ENCODE results near the gene TLE7.

The TLE7 gene

GRCh38 chr16:71412270-71413160 lies 29.3 kb downstream of the TLE7 start:
- peak; percentile 64 for DNase-seq

GRCh38 chr16:71410146-71410545 lies 31.7 kb downstream of the TLE7 start:
- DNase-seq: no peak

- no peak for DNase-seq
Observed at GRCh38 chr16:71409011-71409775, 32.7 kb downstream of the TLE7 start.

DNA sequence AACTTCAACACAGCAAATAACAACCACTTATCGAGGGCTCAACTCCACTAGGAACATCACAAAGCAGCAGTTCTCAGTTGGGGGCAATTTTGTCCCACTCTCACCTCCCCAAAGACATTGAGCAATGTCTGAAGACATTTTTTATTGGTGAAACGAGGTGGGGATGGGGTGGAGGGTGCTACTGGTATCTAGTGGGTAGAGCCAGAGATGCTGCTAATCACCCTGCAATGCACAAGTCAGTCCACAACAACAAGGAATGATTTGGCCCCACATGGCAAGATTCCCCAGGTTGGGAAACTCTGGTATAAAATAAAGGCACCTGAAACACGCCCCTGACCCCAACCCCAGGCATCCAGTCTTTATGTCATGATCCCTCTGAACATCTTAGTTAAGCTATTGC lies 33.3 kb downstream of the TLE7 start:
- no peak for DNase-seq

DNA sequence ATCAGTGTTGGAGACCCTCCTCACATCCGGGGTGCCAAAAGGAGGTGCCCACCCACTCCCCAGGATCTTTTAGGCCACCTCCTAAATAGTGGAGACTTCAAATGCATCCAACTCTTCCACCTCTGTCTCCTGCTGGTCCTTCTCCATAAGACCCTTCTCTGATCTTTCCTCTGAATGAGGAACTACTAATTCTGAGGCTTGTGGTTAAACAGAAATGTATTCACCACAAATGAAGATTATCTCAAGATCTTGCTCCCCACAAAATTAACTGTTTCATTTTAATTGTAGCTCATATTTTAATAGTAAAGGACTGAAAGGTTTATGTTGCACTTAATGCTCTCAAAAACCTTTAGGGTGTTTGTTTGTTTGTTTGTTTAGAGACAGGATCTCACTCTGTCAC lies 34.1 kb downstream of the TLE7 start:
- DNase-seq: no peak

DNA sequence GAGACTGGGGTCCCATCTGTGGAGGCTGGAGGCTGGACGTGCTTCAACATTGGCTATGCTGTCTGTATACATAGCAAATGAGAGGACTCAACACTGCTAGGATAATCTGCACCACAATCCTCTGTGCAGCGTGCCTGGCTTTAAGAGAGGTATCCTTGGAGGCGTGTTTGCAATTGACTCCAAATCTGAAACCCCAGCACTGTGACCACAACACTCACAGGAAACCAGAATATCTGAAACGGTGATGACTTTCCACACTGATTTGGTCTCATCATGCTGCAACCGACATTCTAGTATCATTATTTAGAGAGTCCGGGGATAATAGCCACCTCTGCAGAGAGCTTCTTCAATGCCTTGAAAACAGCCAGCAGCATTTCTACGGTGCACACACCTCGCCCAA lies 35.1 kb downstream of the TLE7 start:
- DNase-seq: no peak

DNA sequence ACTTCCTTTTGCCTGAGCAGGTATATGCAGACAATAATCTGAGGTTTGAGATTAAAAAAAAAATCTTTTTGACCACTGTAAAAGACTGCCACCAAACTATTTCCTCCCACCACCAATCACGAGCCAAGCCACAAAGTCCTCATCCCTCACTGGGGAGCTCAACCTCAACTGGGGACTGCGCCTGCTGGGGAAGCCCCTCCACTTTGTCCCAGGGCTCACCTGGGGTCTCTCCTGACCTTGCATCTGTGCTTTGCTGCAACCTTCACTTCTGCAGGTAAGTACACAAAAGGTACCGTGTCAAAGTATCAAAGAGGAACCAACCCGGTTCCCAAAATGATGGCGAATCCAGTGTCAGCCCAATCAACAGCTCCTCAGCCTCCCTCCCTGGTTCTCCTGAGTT lies 35.5 kb downstream of the TLE7 start:
- DNase-seq: no peak

GRCh38 chr16:71404364-71404763 lies 37.5 kb downstream of the TLE7 start:
- DNase-seq: no peak

- no peak for DNase-seq
Observed at GRCh38 chr16:71402674-71403073, 39.2 kb downstream of the TLE7 start.

DNA sequence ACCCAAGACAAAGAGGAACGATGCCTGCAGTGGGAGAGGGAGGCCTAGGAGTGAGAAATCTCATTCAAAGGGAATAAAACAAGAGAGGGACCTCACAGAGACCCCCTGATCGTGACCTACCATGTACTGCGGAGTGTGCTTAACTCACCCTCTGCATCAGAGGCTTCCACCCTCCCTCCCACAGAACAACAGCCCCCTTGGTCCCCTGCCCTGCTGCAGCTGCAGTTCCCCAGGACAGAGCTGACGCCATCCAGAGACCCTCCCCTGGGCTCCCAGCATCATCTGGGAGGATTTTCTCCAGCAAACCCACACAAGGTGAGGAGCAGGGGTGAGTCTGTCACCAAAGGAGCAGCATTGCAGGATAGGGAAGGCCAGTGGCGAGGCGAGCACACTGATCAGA lies 39.8 kb downstream of the TLE7 start:
- no peak for DNase-seq

- DNase-seq: no peak
Observed at GRCh38 chr16:71399801-71400563, 41.9 kb downstream of the TLE7 start.

GRCh38 chr16:71396594-71396993 lies 45.3 kb downstream of the TLE7 start:
- DNase-seq: no peak

DNA sequence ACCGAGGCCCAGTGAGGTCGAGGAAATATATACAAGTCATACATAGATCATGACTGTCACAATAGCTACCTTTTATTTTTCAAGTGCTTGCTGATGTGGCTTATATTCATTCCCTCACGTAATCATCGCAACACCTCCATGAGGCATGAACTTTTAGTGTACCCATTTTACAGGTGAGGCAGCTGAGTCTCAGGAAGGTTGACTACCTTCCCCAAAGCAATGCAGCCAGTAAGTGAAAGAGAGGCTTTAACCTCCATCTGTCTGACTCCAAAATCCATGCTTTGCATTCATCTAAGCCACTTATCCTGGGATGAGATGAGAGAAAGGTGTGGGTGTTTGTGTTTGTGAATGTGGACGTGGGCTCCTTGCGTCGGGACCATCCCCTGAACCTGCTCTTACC lies 52.5 kb downstream of the TLE7 start:
- no peak for DNase-seq

DNA sequence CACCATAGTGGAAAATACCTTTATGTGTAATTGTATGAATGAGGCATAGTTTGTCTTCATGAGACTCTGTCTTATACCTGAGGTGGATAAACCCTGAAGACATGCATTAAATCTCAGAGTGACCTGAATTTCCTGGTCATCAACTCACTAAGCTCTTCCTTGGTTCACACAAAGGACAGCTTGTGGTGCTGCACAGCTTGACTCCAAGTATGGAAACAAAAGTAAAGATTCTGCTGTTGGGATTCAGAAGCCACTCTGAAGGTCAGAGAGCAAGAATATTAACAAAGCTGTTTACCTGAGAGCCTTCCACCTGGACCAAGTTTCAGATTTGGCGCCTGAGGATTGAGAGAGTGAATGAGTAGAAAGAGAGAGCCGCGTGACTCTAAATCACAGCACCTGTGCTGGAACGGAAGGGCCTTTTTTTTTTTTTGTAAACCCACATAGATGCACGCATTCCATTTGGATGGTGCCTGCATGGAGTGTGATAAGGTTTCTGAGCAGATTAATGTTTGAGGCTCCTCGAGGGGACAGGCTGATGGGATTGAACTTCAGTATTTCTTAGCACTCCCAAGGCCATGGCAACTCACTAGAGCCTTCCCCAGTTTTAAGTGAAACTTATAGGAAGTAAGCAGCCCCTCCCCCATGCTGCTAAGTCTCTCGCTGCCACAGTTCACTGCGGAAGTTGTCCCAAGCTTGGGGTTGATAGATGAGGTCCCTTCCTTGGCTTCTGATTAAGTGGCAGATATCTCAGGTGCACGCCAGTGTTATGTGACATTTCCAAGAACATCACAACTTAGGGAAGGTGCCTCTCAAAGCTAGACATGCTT lies 54.6 kb downstream of the TLE7 start:
- DNase-seq: no peak

DNA sequence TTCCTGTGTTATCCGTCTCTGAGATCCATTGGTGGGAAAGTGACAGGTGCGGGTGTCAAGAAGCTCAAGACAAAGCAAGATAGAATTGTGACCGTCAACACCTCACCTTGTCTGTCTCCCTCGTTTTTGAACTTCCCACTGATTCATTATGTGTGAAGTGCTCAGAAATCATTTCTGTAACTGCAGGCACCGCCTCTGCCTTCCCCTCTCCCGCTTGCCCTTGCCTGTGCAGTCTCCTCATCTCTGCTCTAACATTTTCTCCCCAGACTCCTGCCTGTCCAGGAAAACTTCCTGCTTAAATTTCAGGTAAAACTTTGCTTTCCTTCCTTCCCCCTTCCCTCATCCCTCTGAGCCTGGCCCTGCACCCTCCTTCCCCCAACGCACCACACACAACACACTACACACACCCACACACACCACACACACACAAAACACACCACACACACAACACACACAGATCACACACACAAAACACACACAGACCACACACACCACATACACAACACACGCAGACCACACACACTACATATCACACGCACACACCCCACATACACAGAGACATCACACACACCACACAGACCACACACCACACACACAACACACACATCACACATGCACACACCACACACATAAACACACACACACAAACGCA lies 57.7 kb downstream of the TLE7 start:
- DNase-seq: no peak

DNA sequence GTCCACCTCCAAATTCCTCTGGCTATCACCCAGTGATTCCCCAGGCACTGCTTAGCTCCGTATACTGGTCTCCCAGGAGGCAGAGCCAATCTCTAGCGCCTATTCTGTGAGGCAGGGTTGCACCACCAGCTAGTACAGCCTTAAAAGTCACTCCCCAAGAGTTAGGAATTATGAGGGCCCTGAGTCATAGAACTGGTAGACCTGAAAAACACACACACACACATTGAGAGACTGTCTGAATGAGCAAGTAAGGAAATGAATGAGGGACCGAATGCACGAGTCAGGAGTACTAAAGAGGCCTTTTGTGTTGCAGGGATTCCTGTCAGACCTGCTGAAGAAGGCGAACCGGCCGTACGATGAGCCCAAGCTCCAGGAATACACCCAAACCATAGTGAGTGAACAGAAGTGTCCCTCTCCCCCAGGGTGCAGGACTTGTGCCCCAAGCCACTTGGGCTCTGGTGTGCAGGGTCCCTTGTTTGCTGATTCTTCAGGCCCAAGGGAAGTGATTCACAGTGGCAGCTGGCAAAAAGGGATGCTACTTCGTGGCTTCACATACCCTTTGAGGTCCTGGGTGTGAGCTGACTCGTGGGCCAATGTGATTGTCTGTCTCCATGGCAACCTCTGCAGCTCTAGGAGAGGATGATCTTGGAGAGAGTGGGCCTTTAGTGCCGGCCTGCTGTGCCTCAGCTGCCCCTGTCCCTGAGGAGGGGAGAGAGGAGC lies 58.6 kb downstream of the TLE7 start:
- no peak for DNase-seq

GRCh38 chr16:71380831-71381230 lies 61.0 kb downstream of the TLE7 start:
- DNase-seq: no peak
